Measurements from ENCODE around the gene RPS2. TPM values are rescaled to one million over a fixed set of nuclear protein-coding genes. Genes with fewer than 3 reads are reported as not detected.

Gene RPS2
- total RNA-seq, 1 experiment from 2014 or later: 4,395 TPM

DNA sequence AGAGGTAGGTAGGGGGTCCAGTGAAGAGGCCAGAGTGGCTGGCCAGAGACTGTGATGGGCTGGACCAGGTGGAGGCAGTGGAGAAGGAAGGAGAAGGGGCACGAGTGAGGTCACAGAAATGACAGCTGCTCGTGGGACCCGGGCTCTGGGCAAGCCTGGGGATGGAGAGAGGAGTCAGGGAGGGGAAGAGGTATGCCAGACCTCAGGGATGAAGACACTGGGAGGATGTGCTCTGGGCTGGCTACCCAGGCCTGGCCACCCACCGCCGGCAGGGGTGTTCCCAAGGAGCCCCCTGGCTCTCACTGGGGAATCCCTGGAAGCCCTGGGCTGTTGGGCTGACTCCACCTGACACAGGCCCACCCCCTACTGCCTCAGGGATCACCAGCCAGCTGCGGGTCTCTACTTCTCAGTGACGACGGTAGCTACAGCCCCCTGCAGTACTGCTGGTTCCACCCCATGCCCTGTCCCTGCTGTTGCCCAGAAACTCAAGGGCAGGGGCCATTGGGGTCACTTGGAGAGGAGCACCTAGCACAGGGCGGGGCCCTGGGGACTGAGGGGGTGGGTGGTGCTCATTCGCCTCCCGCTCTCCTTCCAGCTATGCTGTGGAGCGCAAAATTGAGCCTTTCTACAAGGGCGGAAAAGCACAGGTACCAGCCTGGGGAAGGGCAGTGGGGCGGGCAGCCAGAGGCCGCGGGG is 9.0 kb upstream of the RPS2 start:
- H3K4me1 Mint-ChIP-seq: peaks cover 15% of the 10 kb centered on the region
- POLR2A ChIA-PET: no interaction called here
- CTCF ChIA-PET: no interaction called here
- peak overlapping the region; percentile 98 for H3K4me3 Mint-ChIP-seq
- DNase-seq (ENCODE audit: low spot score): no peak
- ATAC-seq: no peak
- no peaks in the 10 kb centered on the region for H3K9me3 Mint-ChIP-seq
- H3K36me3 Mint-ChIP-seq: peaks cover 10% of the 10 kb centered on the region
- H3K27me3 Mint-ChIP-seq (ENCODE audit: low read depth): no peaks in the 10 kb centered on the region
- no peak for TF ChIP-seq ZNF232 (CRISPR knock-in tag; IDR thresholded peaks at IDR 0.05)
- TF ChIP-seq ZNF263 (CRISPR knock-in tag; IDR thresholded peaks at IDR 0.05; ENCODE audit: low read depth): no peak
- TF ChIP-seq, protein P1, sequence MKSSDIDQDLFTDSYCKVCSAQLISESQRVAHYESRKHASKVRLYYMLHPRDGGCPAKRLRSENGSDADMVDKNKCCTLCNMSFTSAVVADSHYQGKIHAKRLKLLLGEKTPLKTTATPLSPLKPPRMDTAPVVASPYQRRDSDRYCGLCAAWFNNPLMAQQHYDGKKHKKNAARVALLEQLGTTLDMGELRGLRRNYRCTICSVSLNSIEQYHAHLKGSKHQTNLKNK (CRISPR knock-in tag; IDR thresholded peaks at IDR 0.05): no peak
- TF ChIP-seq, protein P2, sequence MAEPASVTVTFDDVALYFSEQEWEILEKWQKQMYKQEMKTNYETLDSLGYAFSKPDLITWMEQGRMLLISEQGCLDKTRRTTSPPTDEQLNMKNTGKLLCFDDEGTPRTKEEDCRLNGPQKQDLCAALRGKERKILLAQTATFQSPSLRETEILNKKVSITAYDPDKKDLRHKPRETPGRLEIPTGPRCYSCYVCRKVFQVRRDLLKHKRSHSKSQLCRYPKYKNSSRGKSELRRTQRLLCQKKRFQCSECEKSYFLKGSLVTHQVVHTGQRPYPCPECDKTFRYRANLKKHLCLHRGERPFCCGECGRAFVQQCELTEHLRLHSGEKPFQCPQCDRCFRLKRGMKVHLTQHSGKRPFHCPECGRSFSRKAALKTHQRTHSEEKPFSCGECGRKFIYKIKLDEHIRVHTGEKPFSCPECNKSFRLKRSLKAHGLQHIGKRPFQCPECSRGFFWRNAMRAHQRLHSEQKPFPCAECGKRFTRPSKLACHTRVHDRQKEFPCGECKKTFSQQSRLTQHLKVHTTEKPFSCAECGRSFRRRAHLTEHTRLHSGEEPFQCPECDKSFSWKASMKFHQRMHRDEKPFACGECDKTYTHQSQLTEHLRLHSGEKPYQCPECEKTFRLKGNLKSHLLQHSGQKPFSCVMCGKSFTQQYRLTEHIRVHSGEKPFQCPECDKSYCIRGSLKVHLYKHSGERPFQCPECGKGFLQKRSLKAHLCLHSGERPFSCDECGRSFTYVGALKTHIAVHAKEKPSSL (CRISPR knock-in tag; conservative IDR thresholded peaks at IDR 0.05): no peak
- TF ChIP-seq OVOL2 (CRISPR knock-in tag; IDR thresholded peaks at IDR 0.05; ENCODE audit: borderline replicate concordance): no peak
- TF ChIP-seq, protein P3, sequence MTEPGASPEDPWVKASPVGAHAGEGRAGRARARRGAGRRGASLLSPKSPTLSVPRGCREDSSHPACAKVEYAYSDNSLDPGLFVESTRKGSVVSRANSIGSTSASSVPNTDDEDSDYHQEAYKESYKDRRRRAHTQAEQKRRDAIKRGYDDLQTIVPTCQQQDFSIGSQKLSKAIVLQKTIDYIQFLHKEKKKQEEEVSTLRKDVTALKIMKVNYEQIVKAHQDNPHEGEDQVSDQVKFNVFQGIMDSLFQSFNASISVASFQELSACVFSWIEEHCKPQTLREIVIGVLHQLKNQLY (CRISPR knock-in tag; IDR thresholded peaks at IDR 0.05): no peak
- TF ChIP-seq ATF1 (CRISPR knock-in tag; IDR thresholded peaks at IDR 0.05): no peak
- TF ChIP-seq EMX1 (CRISPR knock-in tag; IDR thresholded peaks at IDR 0.05): no peak
- TF ChIP-seq ZBTB21 (CRISPR knock-in tag; IDR thresholded peaks at IDR 0.05; ENCODE audit: borderline replicate concordance): no peak
- TF ChIP-seq, protein P4, sequence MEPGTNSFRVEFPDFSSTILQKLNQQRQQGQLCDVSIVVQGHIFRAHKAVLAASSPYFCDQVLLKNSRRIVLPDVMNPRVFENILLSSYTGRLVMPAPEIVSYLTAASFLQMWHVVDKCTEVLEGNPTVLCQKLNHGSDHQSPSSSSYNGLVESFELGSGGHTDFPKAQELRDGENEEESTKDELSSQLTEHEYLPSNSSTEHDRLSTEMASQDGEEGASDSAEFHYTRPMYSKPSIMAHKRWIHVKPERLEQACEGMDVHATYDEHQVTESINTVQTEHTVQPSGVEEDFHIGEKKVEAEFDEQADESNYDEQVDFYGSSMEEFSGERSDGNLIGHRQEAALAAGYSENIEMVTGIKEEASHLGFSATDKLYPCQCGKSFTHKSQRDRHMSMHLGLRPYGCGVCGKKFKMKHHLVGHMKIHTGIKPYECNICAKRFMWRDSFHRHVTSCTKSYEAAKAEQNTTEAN (CRISPR knock-in tag; IDR thresholded peaks at IDR 0.05): no peak
- no peak for TF ChIP-seq ZNF671 (CRISPR knock-in tag; IDR thresholded peaks at IDR 0.05)
- TF ChIP-seq, protein P5, sequence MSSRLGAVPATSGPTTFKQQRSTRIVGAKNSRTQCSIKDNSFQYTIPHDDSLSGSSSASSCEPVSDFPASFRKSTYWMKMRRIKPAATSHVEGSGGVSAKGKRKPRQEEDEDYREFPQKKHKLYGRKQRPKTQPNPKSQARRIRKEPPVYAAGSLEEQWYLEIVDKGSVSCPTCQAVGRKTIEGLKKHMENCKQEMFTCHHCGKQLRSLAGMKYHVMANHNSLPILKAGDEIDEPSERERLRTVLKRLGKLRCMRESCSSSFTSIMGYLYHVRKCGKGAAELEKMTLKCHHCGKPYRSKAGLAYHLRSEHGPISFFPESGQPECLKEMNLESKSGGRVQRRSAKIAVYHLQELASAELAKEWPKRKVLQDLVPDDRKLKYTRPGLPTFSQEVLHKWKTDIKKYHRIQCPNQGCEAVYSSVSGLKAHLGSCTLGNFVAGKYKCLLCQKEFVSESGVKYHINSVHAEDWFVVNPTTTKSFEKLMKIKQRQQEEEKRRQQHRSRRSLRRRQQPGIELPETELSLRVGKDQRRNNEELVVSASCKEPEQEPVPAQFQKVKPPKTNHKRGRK (CRISPR knock-in tag; IDR thresholded peaks at IDR 0.05; ENCODE audit: borderline replicate concordance): no peak
- no peak overlapping the region for H3K27ac Mint-ChIP-seq

DNA sequence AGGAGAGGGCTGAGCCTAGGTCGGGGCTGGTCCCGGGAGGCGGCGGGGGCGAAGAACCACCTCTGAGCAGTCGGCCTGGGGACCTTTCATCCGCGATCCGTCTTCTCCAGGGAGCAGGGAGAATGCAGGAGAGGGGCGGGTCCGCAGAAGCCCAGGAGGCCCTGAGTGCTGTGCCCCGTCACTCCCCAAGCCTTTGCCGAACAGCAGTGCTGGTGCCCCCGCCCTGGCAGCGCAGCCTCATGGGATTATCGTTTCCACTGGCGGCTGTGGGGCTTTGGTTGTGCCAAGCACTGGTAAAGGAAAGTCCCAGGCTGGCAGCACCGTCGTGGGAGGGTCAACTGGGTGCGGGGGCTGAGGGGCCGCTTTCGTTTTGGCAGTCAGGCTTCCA is 7.9 kb upstream of the RPS2 start:
- ChIA-PET POLR2A (interaction anchor here (0.9 to 2.6 kb wide), 3 partner anchors 11 to 76 kb away, joined by 3 to 10 read pairs (median 4); partner anchors contain the start of gene TSC2), CTCF (interaction anchor here (1.3 to 1.4 kb wide), 2 partner anchors 32 to 50 kb away, joined by 4 to 9 read pairs; no protein-coding TSS in a partner anchor)
- TF ChIP-seq ZBTB21 (CRISPR knock-in tag; IDR thresholded peaks at IDR 0.05; ENCODE audit: borderline replicate concordance) (no peak), ZNF416 (CRISPR knock-in tag; IDR thresholded peaks at IDR 0.05) (no peak), ZNF317 (CRISPR knock-in tag; IDR thresholded peaks at IDR 0.05; ENCODE audit: borderline replicate concordance, low read depth) (no peak)
- TF ChIP-seq, protein P6, sequence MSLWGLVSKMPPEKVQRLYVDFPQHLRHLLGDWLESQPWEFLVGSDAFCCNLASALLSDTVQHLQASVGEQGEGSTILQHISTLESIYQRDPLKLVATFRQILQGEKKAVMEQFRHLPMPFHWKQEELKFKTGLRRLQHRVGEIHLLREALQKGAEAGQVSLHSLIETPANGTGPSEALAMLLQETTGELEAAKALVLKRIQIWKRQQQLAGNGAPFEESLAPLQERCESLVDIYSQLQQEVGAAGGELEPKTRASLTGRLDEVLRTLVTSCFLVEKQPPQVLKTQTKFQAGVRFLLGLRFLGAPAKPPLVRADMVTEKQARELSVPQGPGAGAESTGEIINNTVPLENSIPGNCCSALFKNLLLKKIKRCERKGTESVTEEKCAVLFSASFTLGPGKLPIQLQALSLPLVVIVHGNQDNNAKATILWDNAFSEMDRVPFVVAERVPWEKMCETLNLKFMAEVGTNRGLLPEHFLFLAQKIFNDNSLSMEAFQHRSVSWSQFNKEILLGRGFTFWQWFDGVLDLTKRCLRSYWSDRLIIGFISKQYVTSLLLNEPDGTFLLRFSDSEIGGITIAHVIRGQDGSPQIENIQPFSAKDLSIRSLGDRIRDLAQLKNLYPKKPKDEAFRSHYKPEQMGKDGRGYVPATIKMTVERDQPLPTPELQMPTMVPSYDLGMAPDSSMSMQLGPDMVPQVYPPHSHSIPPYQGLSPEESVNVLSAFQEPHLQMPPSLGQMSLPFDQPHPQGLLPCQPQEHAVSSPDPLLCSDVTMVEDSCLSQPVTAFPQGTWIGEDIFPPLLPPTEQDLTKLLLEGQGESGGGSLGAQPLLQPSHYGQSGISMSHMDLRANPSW (CRISPR knock-in tag; conservative IDR thresholded peaks at IDR 0.05; ENCODE audit: low read depth): no peak
- TF ChIP-seq, protein P7, sequence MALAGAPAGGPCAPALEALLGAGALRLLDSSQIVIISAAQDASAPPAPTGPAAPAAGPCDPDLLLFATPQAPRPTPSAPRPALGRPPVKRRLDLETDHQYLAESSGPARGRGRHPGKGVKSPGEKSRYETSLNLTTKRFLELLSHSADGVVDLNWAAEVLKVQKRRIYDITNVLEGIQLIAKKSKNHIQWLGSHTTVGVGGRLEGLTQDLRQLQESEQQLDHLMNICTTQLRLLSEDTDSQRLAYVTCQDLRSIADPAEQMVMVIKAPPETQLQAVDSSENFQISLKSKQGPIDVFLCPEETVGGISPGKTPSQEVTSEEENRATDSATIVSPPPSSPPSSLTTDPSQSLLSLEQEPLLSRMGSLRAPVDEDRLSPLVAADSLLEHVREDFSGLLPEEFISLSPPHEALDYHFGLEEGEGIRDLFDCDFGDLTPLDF (CRISPR knock-in tag; IDR thresholded peaks at IDR 0.05): no peak
- TF ChIP-seq, protein P8, sequence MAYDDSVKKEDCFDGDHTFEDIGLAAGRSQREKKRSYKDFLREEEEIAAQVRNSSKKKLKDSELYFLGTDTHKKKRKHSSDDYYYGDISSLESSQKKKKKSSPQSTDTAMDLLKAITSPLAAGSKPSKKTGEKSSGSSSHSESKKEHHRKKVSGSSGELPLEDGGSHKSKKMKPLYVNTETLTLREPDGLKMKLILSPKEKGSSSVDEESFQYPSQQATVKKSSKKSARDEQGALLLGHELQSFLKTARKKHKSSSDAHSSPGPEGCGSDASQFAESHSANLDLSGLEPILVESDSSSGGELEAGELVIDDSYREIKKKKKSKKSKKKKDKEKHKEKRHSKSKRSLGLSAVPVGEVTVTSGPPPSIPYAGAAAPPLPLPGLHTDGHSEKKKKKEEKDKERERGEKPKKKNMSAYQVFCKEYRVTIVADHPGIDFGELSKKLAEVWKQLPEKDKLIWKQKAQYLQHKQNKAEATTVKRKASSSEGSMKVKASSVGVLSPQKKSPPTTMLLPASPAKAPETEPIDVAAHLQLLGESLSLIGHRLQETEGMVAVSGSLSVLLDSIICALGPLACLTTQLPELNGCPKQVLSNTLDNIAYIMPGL (CRISPR knock-in tag; IDR thresholded peaks at IDR 0.05): no peak
- TF ChIP-seq, protein P4 (CRISPR knock-in tag; IDR thresholded peaks at IDR 0.05): no peak

More for the DNA sequence above, 7.9 kb upstream of the RPS2 start:
- DNase-seq (ENCODE audit: low spot score): no peak
- no peaks in the 10 kb centered on the region for H3K9me3 Mint-ChIP-seq
- peaks cover 10% of the 10 kb centered on the region for H3K36me3 Mint-ChIP-seq
- H3K4me1 Mint-ChIP-seq: peaks cover 15% of the 10 kb centered on the region
- 0 out of 2 replicates have a peak, but pooled peaks have one; percentile 6 for ATAC-seq
- no peak overlapping the region for H3K27ac Mint-ChIP-seq
- peak overlapping the region; percentile 98 for H3K4me3 Mint-ChIP-seq
- no peaks in the 10 kb centered on the region for H3K27me3 Mint-ChIP-seq (ENCODE audit: low read depth)
